EH (cell line): ENCODE measurements around the gene DCAF8L2.
"Not testable (repeated sequence)": the region's sequence is repeated elsewhere in the genome, so short reads cannot be mapped to it uniquely, and the experiment has no call there.

ENCODE experiments used
- DNase-seq: peaks from one replicate; pipeline ENCODE4 v3.0.0-alpha.2; 2015; ENCODE audit warnings: low read depth

The DCAF8L2 gene

GRCh38 chrX:27679281-27679680 lies 89.1 kb downstream of the DCAF8L2 start:
- DNase-seq, result no peak

DNA sequence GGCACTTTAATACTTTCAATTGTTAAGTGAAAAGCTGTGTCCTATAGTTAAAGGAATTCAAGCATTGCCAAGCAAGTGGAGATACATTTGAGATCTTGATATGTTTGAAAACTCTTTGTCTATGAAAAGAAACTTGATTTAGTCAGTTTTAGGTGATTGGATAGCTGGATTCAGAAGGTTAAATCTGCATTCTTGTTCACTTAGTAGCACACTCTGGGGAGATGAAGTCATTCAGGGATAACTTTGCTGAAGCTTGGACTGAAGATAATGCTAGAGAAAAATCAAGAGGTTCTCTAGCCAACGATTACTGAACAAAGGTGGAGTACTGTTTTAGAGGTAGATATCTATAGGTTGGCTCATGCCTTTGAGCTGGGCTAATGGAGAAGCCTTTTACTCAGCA lies 90.6 kb downstream of the DCAF8L2 start:
- no peak for DNase-seq

- not testable (repeated sequence) for DNase-seq
Observed at GRCh38 chrX:27683566-27684208, 93.5 kb downstream of the DCAF8L2 start.

- DNase-seq, result no peak
Observed at GRCh38 chrX:27694667-27695066, 104.5 kb downstream of the DCAF8L2 start.

DNA sequence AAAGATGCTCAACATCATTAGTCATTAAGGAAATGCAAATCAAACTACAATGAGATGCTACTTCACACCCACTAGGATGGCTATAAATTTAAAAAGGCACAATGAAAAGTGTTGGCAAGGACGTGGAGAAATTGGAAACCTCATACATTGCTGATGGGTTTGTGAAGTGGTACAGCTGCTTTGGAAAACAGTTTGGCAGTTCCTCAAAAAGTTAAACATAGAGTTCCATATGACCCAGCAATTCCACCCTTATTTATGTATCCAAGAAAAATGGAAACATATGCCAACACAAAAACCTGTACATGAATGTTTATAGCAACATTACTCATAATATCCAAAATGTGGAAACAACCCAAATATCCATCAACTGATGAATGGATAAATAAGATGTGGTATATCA lies 116.4 kb downstream of the DCAF8L2 start:
- DNase-seq, result no peak

DNA sequence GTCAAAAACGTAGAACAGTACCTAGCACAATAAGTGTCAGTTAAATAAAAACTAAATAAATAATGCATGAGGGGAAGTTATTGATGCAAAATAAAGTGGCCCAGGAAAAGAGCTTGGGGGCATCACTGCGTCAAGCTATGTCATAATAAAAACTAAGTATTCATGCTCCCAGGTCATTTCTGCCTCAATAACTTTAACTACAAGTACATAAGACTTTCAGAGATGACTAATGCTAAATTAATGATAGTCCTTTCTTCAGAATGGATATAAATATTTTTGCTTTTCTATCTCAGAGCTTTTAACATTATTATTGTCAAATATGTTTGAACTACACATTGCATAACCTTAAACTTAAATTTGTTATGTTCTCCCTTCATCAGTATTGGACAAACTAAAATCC lies 125.5 kb downstream of the DCAF8L2 start:
- no peak for DNase-seq

GRCh38 chrX:27728291-27728690 lies 138.1 kb downstream of the DCAF8L2 start:
- DNase-seq, result no peak

DNA sequence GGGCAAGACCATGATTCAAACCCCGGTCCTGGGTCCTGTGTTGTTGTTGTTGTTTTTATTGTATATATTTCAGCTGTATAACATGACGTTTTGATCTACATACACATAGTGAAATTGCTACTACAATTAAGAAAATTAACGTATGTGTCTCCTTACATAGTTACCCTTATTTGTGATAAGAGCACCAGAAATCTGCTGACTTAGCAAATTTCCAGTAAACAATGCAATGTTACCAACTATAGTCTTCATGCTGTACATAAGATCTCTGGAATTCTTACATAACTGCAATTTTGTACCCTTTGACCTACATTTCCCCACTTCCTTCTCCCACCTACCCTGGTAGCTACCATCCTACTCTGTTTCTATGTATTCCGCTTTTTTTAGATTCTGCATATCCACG lies 141.8 kb downstream of the DCAF8L2 start:
- DNase-seq, result no peak

DNA sequence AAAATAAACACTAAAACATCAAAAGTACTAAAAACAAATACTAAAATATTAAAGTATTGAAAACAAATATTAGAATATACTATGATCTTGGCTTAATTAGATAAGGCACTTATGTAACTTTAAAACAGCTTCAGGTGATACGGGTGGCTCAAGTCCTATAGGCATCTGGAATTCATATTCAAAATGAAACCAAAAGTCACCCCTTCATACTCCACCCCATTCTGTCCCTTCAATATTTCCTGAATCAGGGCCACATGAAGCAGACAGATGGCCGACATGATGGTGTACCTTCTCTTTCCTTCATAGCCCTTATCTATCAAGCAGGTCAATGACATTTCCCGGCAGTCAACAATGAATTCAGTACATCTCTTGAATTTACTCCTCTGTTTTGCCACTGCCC lies 145.8 kb downstream of the DCAF8L2 start:
- DNase-seq, result no peak

DNA sequence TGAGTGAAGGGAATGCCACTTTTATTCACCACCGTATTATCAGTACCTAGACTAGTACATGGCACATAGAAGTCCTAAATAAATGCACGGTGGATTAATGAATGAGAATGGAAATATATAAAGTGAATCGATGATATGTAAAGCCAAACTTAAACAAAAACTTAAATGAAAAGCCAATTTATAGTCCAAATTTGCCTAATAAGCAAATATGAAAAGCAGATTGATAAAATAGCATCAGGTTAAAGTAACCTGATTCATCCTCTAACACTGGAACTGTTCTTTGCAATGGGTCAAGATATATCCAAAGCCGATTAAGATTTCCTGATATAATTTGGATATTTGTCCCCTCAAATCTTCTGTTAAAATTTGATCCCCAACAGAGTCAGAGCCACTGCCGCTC lies 150.8 kb downstream of the DCAF8L2 start:
- DNase-seq, result no peak

DNA sequence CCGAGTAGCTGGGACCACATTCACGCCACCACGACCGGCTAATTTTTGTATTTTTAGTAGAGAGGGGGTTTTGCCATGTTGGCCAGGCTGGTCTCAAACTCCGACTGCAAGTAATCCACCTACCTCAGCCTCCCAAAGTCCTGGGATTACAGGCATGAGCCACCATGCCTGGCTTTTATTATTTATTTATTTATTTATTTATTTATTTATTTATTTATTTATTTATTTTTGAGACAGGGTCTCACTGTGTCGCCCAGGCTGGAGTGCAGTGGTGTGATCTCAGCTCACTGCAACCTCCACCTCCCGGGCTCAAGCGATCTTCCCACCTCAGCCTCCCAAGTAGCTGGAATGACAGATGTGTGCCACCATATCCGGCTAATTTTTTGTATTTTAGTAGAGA lies 153.4 kb downstream of the DCAF8L2 start:
- DNase-seq, result not testable (repeated sequence)

GRCh38 chrX:27746516-27746915 lies 156.4 kb downstream of the DCAF8L2 start:
- DNase-seq, result no peak

- not testable (repeated sequence) for DNase-seq
Observed at GRCh38 chrX:27750298-27750697, 160.2 kb downstream of the DCAF8L2 start.

DNA sequence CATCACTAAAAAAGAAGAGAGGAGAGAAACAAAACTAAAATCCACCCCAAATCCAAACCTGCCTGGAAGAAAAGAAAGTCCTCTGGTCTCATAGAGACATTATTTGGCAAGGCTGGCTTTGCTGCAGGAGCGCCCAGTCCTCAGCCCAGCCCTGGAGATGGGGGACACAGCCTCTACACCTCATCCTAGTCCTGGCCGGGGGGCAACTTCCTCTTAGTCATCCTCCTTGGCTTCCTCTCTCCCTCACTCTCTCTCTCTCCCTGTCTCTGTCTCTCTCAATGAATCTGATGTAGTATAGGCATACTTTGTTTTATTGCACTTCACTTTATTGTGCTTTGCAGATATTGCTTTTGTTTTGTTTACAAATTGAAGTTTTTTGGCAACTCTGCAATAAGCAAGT lies 161.8 kb downstream of the DCAF8L2 start:
- DNase-seq, result no peak

GRCh38 chrX:27765718-27766117 lies 175.6 kb downstream of the DCAF8L2 start:
- DNase-seq, result no peak

- no peak for DNase-seq
Observed at GRCh38 chrX:27767387-27767786, 177.2 kb downstream of the DCAF8L2 start.

- DNase-seq, result no peak
Observed at GRCh38 chrX:27775984-27776383, 185.8 kb downstream of the DCAF8L2 start.

- DNase-seq, result no peak
Observed at GRCh38 chrX:27796640-27797257, 206.6 kb downstream of the DCAF8L2 start.

- DNase-seq, result no peak
Observed at GRCh38 chrX:27797575-27797974, 207.4 kb downstream of the DCAF8L2 start.
